ENCODE measurements around the gene MARCHF3. TPM values are rescaled to one million over a fixed set of nuclear protein-coding genes. Genes with fewer than 3 reads are reported as not detected.

Gene MARCHF3
- total and polyA plus RNA-seq, 2 of the 13 experiments (the other 11 are each of a cell fraction or from before 2014, with no cell fraction given) = 4.8 to 11.9 TPM

DNA sequence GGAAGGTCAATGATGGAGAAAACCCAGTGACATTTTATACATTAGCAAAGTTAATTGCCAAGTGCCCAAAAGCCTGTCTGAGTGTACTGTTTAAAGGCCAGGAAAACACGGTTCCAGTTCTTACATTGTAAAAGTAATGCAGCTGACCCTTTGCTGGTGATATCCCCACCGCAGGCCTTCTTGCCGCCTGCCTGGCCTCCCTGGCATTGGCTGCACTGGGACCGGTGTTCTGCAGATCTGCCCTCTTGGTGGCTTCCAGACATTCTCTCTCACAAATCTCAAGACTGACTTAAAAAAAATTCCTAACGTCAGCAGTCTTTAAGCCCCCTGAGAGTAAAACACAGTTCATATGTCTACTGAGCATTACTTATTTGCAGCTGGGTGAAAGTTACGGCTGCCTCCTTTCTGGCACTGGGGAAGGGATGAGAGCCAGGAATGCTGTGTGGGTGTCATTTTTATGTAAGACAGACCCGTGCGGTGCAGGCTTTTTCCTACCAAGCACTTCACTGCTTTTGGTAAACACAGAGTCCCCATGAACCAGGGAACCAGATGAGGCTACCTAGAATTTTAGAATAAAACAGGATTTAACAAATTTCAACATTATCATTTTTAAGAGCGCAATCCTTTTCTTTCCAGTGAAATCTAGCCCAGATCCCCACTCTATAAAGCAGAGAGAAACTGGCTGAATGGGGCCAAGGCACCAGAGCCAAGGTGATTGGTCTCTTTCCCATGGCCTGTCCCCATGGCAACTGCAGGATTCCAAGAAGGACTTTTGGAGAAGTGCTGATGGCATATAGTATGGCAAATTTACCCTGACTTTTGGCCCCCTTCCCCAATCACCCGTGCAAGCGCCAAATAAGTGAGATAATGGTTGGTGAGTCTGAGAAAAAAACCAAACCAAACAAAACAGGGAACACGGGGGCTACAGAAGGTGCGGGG lies 172.6 kb downstream of the MARCHF3 start:
- ChIA-PET CTCF (ENCODE audit: low intra/inter-chr PET ratio, low total read pairs) (no interaction called here), POLR2A (no interaction called here)
- no TSS peak for BruUV-seq (replicated peaks)
- Histone ChIP-seq H3K9ac (ENCODE audit: insufficient read depth, low read depth, low read length) (no peak overlapping the region), H3K27ac (ENCODE audit: extremely low read length, insufficient read depth, low read length) (no peak overlapping the region), H3K9me3 (ENCODE audit: low read length) (no peaks in the 10 kb centered on the region), H3K36me3 (replicated peaks in 1 of 2; ENCODE audit: control insufficient read depth in 1 of 2, insufficient read depth in 2 of 2, low read length in 2 of 2) (no peaks in the 10 kb centered on the region; a peak in 1 of 5 replicates), H2AFZ (ENCODE audit: low read length) (no peak overlapping the region), H3K27me3 (ENCODE audit: control insufficient read depth in 1 of 2, insufficient read depth in 2 of 2, low read length in 2 of 2) (no peaks in the 10 kb centered on the region), H4K20me1 (ENCODE audit: insufficient read depth, low read length) (no peaks in the 10 kb centered on the region), H3K4me1 (ENCODE audit: insufficient read depth, low read length) (no peaks in the 10 kb centered on the region), H3K79me2 (ENCODE audit: insufficient read depth, low read length) (no peaks in the 10 kb centered on the region), H3K4me2 (ENCODE audit: low read depth, low read length) (no peak overlapping the region), H3K4me3 (replicated peaks in 1 of 3; ENCODE audit: insufficient read depth in 1 of 3, low read depth in 2 of 3, low read length in 3 of 3) (no peak overlapping the region)
- in situ Hi-C loops (cut with HindIII; ENCODE audit: extremely low pct_ligation_motif_present, low pct_unique_long_range_greater_than_20kb) = no loop called here
- TF ChIP-seq ZNF138 (CRISPR knock-in tag; IDR thresholded peaks at IDR 0.05; ENCODE audit: low read depth) (no peak), MAFK (conservative IDR thresholded peaks at IDR 0.05 in 1 of 2, IDR thresholded peaks at IDR 0.05 in 1 of 2; ENCODE audit: low read length in 2 of 2) (0 out of 4 replicates have a peak, but pooled peaks of 1 of the 2 experiments have one; percentile 6), CBX5 (CRISPR knock-in tag; IDR thresholded peaks at IDR 0.05; ENCODE audit: borderline replicate concordance) (no peak)
- DNase-seq (ENCODE audit: low spot score) (no peak), ATAC-seq (no peak), FAIRE-seq (no peak)
- WGBS (ENCODE audit: low lambda C conversion rate) = 97% methylated on average over 12 of the region's 13 CpGs
- intact Hi-C loops (cut with micrococcal nuclease; ENCODE audit: unreplicated experiment) = no loop called here

DNA sequence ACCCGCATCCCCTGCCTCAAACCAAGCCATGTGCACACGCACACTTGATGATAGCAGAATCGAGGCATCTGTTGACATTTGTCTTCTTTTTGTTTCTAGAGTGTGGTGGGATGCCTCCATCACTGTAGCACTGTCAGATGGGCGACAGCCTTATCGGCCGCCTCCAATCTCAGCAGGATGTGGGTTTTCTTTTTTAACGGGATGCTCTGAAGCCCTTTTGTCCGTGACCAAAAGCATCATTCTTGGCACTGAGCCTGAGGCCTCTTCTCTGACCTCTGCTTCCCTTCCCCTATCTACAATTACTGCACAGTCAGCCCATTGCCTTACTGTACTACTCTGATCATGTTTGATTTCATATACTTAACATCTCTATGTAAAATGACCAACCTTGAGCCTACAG lies 175.1 kb downstream of the MARCHF3 start:
- FAIRE-seq (no peak), ATAC-seq (no peak), DNase-seq (ENCODE audit: low spot score) (no peak)
- no peak for TF ChIP-seq PITX1 (CRISPR knock-in tag; IDR thresholded peaks at IDR 0.05)
- Histone ChIP-seq H3K4me1 (ENCODE audit: insufficient read depth, low read length) (no peaks in the 10 kb centered on the region), H3K27ac (ENCODE audit: extremely low read length, insufficient read depth, low read length) (no peak overlapping the region), H3K36me3 (replicated peaks in 1 of 2; ENCODE audit: control insufficient read depth in 1 of 2, insufficient read depth in 2 of 2, low read length in 2 of 2) (no peaks in the 10 kb centered on the region; a peak in 1 of 5 replicates), H3K4me3 (replicated peaks in 1 of 3; ENCODE audit: insufficient read depth in 1 of 3, low read depth in 2 of 3, low read length in 3 of 3) (no peak overlapping the region), H3K4me2 (ENCODE audit: low read depth, low read length) (no peak overlapping the region), H3K27me3 (ENCODE audit: control insufficient read depth in 1 of 2, insufficient read depth in 2 of 2, low read length in 2 of 2) (no peaks in the 10 kb centered on the region), H3K79me2 (ENCODE audit: insufficient read depth, low read length) (no peaks in the 10 kb centered on the region), H2AFZ (ENCODE audit: low read length) (no peak overlapping the region), H4K20me1 (ENCODE audit: insufficient read depth, low read length) (no peaks in the 10 kb centered on the region), H3K9ac (ENCODE audit: insufficient read depth, low read depth, low read length) (no peak overlapping the region), H3K9me3 (ENCODE audit: low read length) (no peaks in the 10 kb centered on the region)
- no TSS peak for BruUV-seq (replicated peaks)
- in situ Hi-C loops (cut with HindIII; ENCODE audit: extremely low pct_ligation_motif_present, low pct_unique_long_range_greater_than_20kb) = no loop called here
- POLR2A ChIA-PET = no interaction called here
- intact Hi-C loops (cut with micrococcal nuclease; ENCODE audit: unreplicated experiment) = no loop called here
- CTCF ChIA-PET (ENCODE audit: low intra/inter-chr PET ratio, low total read pairs) = no interaction called here
- 78% methylated on average over 7 of the region's 8 CpGs for WGBS (ENCODE audit: low lambda C conversion rate)
